Activated naive CD4-positive, alpha-beta T cell treated with anti-CD3 and anti-CD28 coated beads, Interleukin-2, amount 50 U/mL, for 24 hours (primary cell): ENCODE data around the gene SLC25A17.
"Not testable (repeated sequence)": the region's sequence is repeated elsewhere in the genome, so short reads cannot be mapped to it uniquely, and the experiment has no call there.

Experiments
- H3K27ac Mint-ChIP-seq: one replicate; pipeline ENCODE4 v1.8.0; 2021; ENCODE audit warnings: mild to moderate bottlenecking, mixed read lengths
- H3K27me3 Mint-ChIP-seq: one replicate; pipeline ENCODE4 v1.8.0; 2021; ENCODE audit warnings: mixed read lengths
- H3K36me3 Mint-ChIP-seq: one replicate; pipeline ENCODE4 v1.8.0; 2021; ENCODE audit warnings: mixed read lengths
- H3K4me1 Mint-ChIP-seq: one replicate; pipeline ENCODE4 v1.8.0; 2021; ENCODE audit warnings: mixed read lengths
- H3K4me3 Mint-ChIP-seq: one replicate; pipeline ENCODE4 v1.8.0; 2021; ENCODE audit warnings: mild to moderate bottlenecking, mixed read lengths
- H3K9me3 Mint-ChIP-seq: one replicate; pipeline ENCODE4 v1.8.0; 2021; ENCODE audit warnings: mixed read lengths

Gene SLC25A17

DNA sequence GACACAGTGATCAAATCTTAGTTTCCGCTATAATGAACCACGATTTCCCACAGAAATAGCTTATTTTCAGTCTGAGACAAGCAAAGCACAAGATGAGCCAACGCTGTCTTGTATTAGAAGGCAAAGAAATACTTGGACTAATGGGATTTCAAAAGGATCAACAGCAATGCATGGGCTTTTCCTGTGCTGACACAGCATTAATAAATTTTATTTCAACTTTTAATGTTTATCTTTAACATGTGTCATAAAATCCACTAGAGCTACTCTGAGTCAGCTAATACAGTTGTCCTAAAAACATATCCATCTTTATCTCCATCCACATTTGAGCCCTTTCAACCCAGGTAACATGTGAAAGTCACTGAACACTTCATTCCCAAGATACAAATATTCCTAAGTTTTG, 15.5 kb upstream of the SLC25A17 start:
- H3K9me3 Mint-ChIP-seq = no peaks in the 10 kb centered on the region
- H3K4me1 Mint-ChIP-seq = peaks cover 8% of the 10 kb centered on the region
- H3K27me3 Mint-ChIP-seq = no peaks in the 10 kb centered on the region
- peaks cover 13% of the 10 kb centered on the region for H3K36me3 Mint-ChIP-seq
- H3K27ac Mint-ChIP-seq = no peak overlapping the region
- H3K4me3 Mint-ChIP-seq = no peak overlapping the region

GRCh38 chr22:40829131-40829530, 10.0 kb upstream of the SLC25A17 start:
- Mint-ChIP-seq H3K36me3 (peaks cover 13% of the 10 kb centered on the region), H3K27me3 (no peaks in the 10 kb centered on the region), H3K9me3 (no peaks in the 10 kb centered on the region), H3K4me1 (no peaks in the 10 kb centered on the region), H3K4me3 (no peak overlapping the region), H3K27ac (peak overlapping the region; percentile 81)

DNA sequence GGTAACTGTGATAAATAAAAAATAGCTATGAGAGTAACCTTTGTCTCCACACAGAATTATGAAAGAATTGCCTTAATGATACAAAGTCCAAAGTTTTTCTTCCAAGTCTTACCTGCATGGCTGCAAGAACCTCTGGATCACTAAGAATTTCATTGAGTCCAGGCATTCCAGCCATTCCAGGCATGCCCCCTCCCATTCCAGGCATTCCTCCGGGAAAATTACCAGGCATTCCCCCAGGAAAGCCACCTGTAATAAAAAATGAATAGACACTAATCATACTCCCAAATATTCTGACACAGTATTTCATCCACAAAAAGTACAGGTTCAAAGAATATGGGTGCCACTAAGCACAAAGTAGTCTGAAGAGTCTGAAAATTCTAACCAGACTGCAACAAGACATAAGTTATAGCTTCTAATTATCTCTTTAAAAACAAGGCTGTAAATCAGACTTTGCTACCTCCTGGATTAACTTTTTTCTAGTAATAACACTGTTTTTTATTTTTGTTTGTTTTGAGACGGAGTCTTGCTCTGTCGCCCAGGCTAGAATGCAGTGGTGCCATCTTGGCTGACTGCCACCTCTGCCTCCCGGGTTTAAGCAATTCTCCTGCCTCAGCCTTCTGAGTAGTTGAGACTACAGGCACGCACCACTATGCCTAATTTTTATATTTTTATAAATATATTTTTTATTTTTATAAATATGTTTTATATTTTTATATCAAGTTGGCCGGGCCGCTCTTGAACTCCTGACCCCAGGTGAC, 8.0 kb upstream of the SLC25A17 start:
- no peaks in the 10 kb centered on the region for H3K4me1 Mint-ChIP-seq
- peaks cover 8% of the 10 kb centered on the region for H3K36me3 Mint-ChIP-seq
- no peaks in the 10 kb centered on the region for H3K27me3 Mint-ChIP-seq
- H3K27ac Mint-ChIP-seq = no peak overlapping the region
- H3K4me3 Mint-ChIP-seq = no peak overlapping the region
- no peaks in the 10 kb centered on the region for H3K9me3 Mint-ChIP-seq

DNA sequence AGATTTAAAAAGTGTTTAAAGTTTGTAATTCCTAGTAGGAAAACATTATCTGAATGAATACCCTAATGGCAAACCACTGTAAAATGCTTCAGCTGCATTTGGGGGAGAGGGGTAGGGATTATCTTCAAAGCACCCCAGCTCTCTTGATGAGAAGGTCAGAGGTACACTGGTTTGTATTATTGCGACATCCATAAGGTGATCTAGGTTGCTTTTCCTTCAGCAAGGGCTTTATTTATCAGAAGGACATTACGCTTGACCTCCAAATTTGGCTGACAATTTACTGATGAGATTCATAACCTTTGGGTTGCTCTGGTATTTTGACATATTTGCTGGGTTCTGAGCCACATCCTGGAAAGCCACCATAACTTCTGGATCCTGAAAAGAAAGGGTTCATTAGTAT, 7.1 kb upstream of the SLC25A17 start:
- not testable (repeated sequence) for H3K27ac Mint-ChIP-seq, H3K9me3 Mint-ChIP-seq, H3K36me3 Mint-ChIP-seq, H3K27me3 Mint-ChIP-seq, H3K4me1 Mint-ChIP-seq, H3K4me3 Mint-ChIP-seq

DNA sequence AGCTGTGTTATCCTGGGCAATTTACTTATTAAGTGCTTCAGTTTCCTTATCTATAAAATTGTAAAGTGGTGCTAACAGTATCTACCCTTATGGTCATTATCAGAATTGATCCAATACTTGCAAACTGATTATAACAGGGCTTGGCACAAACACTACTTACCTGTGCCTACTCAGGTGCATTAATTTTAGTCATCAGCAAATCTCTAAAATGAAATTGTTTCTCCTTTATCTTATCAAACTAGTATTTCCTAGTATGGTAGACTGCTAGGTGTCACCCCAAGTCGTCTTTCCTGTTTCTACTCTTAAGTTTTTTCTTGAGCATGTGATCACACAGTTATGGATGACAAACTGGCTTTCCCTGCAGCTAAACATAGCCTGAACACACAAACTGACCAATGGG, 4.3 kb upstream of the SLC25A17 start:
- Mint-ChIP-seq H3K4me1 (peaks cover 11% of the 10 kb centered on the region), H3K36me3 (peaks cover 5% of the 10 kb centered on the region), H3K4me3 (no peak overlapping the region), H3K27ac (no peak overlapping the region), H3K9me3 (no peaks in the 10 kb centered on the region), H3K27me3 (no peaks in the 10 kb centered on the region)

DNA sequence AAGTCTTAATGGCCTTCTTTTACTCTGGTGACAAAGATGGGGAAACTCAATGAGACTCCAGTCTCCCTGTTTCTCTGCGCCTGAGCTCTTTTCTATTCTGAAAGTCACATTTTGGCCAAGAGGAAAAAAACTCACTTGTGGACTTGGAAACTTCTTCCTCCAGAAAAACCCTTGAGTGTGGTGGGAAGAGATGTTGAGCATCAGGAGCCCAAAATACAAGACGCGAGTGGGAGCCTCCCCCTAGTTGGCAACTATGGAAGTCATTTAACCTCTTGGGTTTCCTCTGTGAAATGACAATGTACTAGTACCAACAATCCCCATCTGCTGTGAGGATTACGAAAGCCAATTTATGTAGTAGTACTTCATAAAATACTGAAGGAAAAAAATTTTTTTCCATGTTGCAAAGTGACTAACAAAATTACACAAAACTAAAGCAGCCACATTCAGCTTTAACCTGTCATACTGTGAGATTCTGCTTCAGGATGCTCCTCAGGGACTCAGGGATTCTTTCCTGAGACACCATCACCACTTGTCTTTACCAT, 524 bp upstream of the SLC25A17 start:
- Mint-ChIP-seq H3K4me1 (peaks cover 34% of the 10 kb centered on the region), H3K27me3 (no peaks in the 10 kb centered on the region), H3K9me3 (no peaks in the 10 kb centered on the region), H3K4me3 (peak overlapping the region; percentile 90), H3K27ac (peak overlapping the region; percentile 59), H3K36me3 (peaks cover 7% of the 10 kb centered on the region)

- Mint-ChIP-seq H3K36me3 (peaks cover 12% of the 10 kb centered on the region), H3K9me3 (no peaks in the 10 kb centered on the region), H3K4me3 (peak overlapping the region; percentile 90), H3K27me3 (no peaks in the 10 kb centered on the region), H3K4me1 (peaks cover 43% of the 10 kb centered on the region), H3K27ac (peak overlapping the region; percentile 93)
Observed at GRCh38 chr22:40818192-40818746, 877 bp downstream of the SLC25A17 start.

GRCh38 chr22:40817737-40818136, 1.4 kb downstream of the SLC25A17 start:
- no peaks in the 10 kb centered on the region for H3K27me3 Mint-ChIP-seq

GRCh38 chr22:40813912-40814315, 5.2 kb downstream of the SLC25A17 start:
- Mint-ChIP-seq H3K27ac (no peak overlapping the region), H3K4me1 (peaks cover 44% of the 10 kb centered on the region), H3K9me3 (no peaks in the 10 kb centered on the region), H3K36me3 (peaks cover 15% of the 10 kb centered on the region), H3K4me3 (no peak overlapping the region), H3K27me3 (no peaks in the 10 kb centered on the region)

More at GRCh38 chr22:40817737-40818136, 1.4 kb downstream of the SLC25A17 start:
- Mint-ChIP-seq H3K9me3 (no peaks in the 10 kb centered on the region), H3K27ac (peak overlapping the region; percentile 89), H3K4me3 (peak overlapping the region; percentile 90), H3K4me1 (peaks cover 43% of the 10 kb centered on the region), H3K36me3 (peaks cover 12% of the 10 kb centered on the region)

DNA sequence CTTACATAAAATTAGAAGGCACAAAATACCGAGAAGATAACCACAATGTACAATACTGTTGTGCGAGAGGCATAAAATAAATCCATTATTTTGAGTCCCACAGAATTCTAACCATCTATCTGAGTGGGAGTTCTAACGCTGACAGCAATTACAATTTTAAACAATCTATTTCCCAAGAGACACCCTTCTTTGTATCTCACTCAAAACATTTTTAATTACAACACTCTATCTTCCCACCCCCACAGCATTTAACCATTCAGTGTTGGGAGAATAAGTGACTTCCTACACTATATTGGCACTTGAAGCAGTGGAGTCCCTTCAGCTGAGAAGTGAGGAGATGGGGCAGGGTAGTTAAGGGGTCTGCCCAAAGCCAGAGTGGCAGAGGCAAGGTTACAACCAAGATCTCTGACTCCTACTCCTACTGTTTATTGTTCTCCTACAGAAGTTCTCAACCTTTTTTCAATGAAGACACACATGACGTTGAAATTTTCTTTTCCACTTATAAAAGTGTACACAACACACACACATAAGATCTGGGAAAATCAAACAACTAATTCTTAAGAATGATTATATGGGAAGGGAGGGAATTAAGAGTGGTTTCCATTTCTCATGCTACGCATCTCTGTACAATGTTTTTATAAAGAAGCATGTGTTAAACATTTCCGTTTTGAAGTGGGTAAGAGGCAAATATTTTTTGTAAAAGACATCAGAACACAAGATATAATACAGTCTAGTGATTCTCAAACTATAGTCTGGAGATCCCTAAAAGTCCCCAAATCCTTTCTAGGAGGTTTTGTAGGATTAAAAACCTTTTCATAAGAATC, 10.9 kb downstream of the SLC25A17 start:
- H3K27ac Mint-ChIP-seq = peak overlapping the region; percentile 43

GRCh38 chr22:40806711-40807110, 12.4 kb downstream of the SLC25A17 start:
- H3K4me3 Mint-ChIP-seq = no peak overlapping the region
- H3K36me3 Mint-ChIP-seq = peaks cover 5% of the 10 kb centered on the region
- peaks cover 12% of the 10 kb centered on the region for H3K4me1 Mint-ChIP-seq
- H3K27ac Mint-ChIP-seq = no peak overlapping the region
- H3K9me3 Mint-ChIP-seq = no peaks in the 10 kb centered on the region
- no peaks in the 10 kb centered on the region for H3K27me3 Mint-ChIP-seq

More for the DNA sequence above, 10.9 kb downstream of the SLC25A17 start:
- H3K4me3 Mint-ChIP-seq = no peak overlapping the region
- peaks cover 8% of the 10 kb centered on the region for H3K36me3 Mint-ChIP-seq
- H3K9me3 Mint-ChIP-seq = no peaks in the 10 kb centered on the region
- no peaks in the 10 kb centered on the region for H3K27me3 Mint-ChIP-seq
- peaks cover 20% of the 10 kb centered on the region for H3K4me1 Mint-ChIP-seq

GRCh38 chr22:40805699-40806203, 13.4 kb downstream of the SLC25A17 start:
- Mint-ChIP-seq H3K4me1 (peaks cover 12% of the 10 kb centered on the region), H3K27ac (no peak overlapping the region)

GRCh38 chr22:40805239-40805638, 13.9 kb downstream of the SLC25A17 start:
- H3K4me1 Mint-ChIP-seq = peaks cover 12% of the 10 kb centered on the region
- H3K27ac Mint-ChIP-seq = no peak overlapping the region
- no peaks in the 10 kb centered on the region for H3K9me3 Mint-ChIP-seq
- H3K36me3 Mint-ChIP-seq = peaks cover 5% of the 10 kb centered on the region
- no peak overlapping the region for H3K4me3 Mint-ChIP-seq
- no peaks in the 10 kb centered on the region for H3K27me3 Mint-ChIP-seq

More at GRCh38 chr22:40805699-40806203, 13.4 kb downstream of the SLC25A17 start:
- Mint-ChIP-seq H3K36me3 (peaks cover 5% of the 10 kb centered on the region), H3K4me3 (no peak overlapping the region), H3K27me3 (no peaks in the 10 kb centered on the region), H3K9me3 (no peaks in the 10 kb centered on the region)

- H3K9me3 Mint-ChIP-seq = no peaks in the 10 kb centered on the region
- peaks cover 4% of the 10 kb centered on the region for H3K36me3 Mint-ChIP-seq
- H3K4me3 Mint-ChIP-seq = no peak overlapping the region
- no peaks in the 10 kb centered on the region for H3K27me3 Mint-ChIP-seq
- H3K27ac Mint-ChIP-seq = no peak overlapping the region
- peaks cover 6% of the 10 kb centered on the region for H3K4me1 Mint-ChIP-seq
Observed at GRCh38 chr22:40803321-40803720, 15.8 kb downstream of the SLC25A17 start.

DNA sequence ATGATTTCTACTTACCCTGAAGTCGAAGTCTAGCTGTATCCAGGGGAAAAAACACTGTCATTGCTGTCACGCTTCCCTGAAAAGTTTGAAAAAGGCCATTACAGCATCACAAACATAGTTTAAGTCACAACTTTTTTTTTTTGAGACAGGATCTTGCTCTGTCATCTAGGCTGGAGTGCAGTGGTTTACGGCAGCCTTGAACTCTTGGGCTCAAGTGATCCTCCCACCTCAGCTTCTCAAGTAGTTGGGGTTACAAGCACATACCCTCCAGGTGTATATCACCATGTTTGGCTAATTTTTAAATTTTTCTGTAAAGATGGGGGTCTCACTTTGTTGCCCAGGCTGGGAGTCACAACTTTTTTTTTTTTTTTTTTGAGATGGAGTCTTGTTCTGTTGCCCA, 20.1 kb downstream of the SLC25A17 start:
- H3K27me3 Mint-ChIP-seq = no peaks in the 10 kb centered on the region
- no peak overlapping the region for H3K27ac Mint-ChIP-seq
- no peak overlapping the region for H3K4me3 Mint-ChIP-seq
- no peaks in the 10 kb centered on the region for H3K9me3 Mint-ChIP-seq
- H3K36me3 Mint-ChIP-seq = no peaks in the 10 kb centered on the region
- no peaks in the 10 kb centered on the region for H3K4me1 Mint-ChIP-seq
